ENCODE results near the gene BTAF1.

BTAF1 gene

GRCh38 chr10:91923371-91924211 lies at the start of gene BTAF1:
TSS of gene BTAF1 (plus strand) at chr10:91923770. CDS start at chr10:91924077, 307 bp downstream.
- TF ChIP-seq CTCF (IDR thresholded peaks at IDR 0.05; ENCODE audit: insufficient read depth, low read depth, low read length, missing control alignments) = no peak
- H3K4me3 ChIP-seq (ENCODE audit: low read depth, low read length) = peak within 1 kb of the TSS; percentile 79
- peak; percentile 95 for DNase-seq (ENCODE audit: low read depth)

GRCh38 chr10:91875156-91875555 lies 48.4 kb upstream of the BTAF1 start:
- no peak overlapping the region for H3K4me3 ChIP-seq (ENCODE audit: low read depth, low read length)
- no peak for DNase-seq (ENCODE audit: low read depth)
- TF ChIP-seq CTCF (IDR thresholded peaks at IDR 0.05; ENCODE audit: insufficient read depth, low read depth, low read length, missing control alignments) = no peak

GRCh38 chr10:91875779-91876178 lies 47.8 kb upstream of the BTAF1 start:
- no peak overlapping the region for H3K4me3 ChIP-seq (ENCODE audit: low read depth, low read length)
- DNase-seq (ENCODE audit: low read depth) = no peak
- no peak for TF ChIP-seq CTCF (IDR thresholded peaks at IDR 0.05; ENCODE audit: insufficient read depth, low read depth, low read length, missing control alignments)

- no peak overlapping the region for H3K4me3 ChIP-seq (ENCODE audit: low read depth, low read length)
- DNase-seq (ENCODE audit: low read depth) = no peak
- no peak for TF ChIP-seq CTCF (IDR thresholded peaks at IDR 0.05; ENCODE audit: insufficient read depth, low read depth, low read length, missing control alignments)
These were observed 43.9 kb upstream of the BTAF1 start for GRCh38 chr10:91879515-91880170.

- TF ChIP-seq CTCF (IDR thresholded peaks at IDR 0.05; ENCODE audit: insufficient read depth, low read depth, low read length, missing control alignments) = no peak
- H3K4me3 ChIP-seq (ENCODE audit: low read depth, low read length) = no peak overlapping the region
- DNase-seq (ENCODE audit: low read depth) = no peak
These were observed 43.3 kb upstream of the BTAF1 start for GRCh38 chr10:91880310-91880709.

- H3K4me3 ChIP-seq (ENCODE audit: low read depth, low read length) = no peak overlapping the region
- no peak for TF ChIP-seq CTCF (IDR thresholded peaks at IDR 0.05; ENCODE audit: insufficient read depth, low read depth, low read length, missing control alignments)
- no peak for DNase-seq (ENCODE audit: low read depth)
These were observed 39.8 kb upstream of the BTAF1 start for GRCh38 chr10:91883549-91884444.

Measured in GM12865 (cell line).